Mesothelial cell of epicardium (in vitro differentiated cells): ENCODE measurements around the gene DNAAF1. TPM values are rescaled to one million over a fixed set of nuclear protein-coding genes. Genes with fewer than 3 reads are reported as not detected.

ENCODE experiments used
- DNase-seq, 2 experiments: peaks; one replicate each; pipeline ENCODE4 v3.0.0; 2021; ENCODE audit warnings: low spot score in 2 of 2; ENCODE audit not compliant: unreplicated experiment in 2 of 2
- H3K27ac Mint-ChIP-seq: 2 replicates; pipeline ENCODE4 v1.8.0; 2021; ENCODE audit warnings: mixed read lengths
- H3K27me3 Mint-ChIP-seq: 2 replicates; pipeline ENCODE4 v1.8.0; 2021; ENCODE audit warnings: low read depth, mixed read lengths
- H3K36me3 Mint-ChIP-seq: 2 replicates; pipeline ENCODE4 v1.8.0; 2021; ENCODE audit warnings: mixed read lengths
- H3K4me1 Mint-ChIP-seq: 2 replicates; pipeline ENCODE4 v1.8.0; 2021; ENCODE audit warnings: mixed read lengths
- H3K4me3 Mint-ChIP-seq: 2 replicates; pipeline ENCODE4 v1.8.0; 2021; ENCODE audit warnings: mild to moderate bottlenecking, moderate library complexity, mixed read lengths
- H3K9me3 Mint-ChIP-seq: 2 replicates; pipeline ENCODE4 v1.8.0; 2021; ENCODE audit warnings: mixed read lengths
- CTCF ChIP-seq: fragments of 200-600 bp; sonication (generic); IDR thresholded peaks from one replicate; pipeline ENCODE4 v1.5.0; 2021; ENCODE audit warnings: antibody characterized with exemption; ENCODE audit not compliant: unreplicated experiment
- total RNA-seq: library from RNA; stranded (reverse); gene quantifications from 3 replicates; pipeline ENCODE4 v1.2.1, GENCODE V29; 2021

The DNAAF1 gene
- total RNA-seq, 1 donor from 2014 or later: 0.47 TPM

- H3K27ac Mint-ChIP-seq: no peak overlapping the region
- H3K27me3 Mint-ChIP-seq: no peaks in the 10 kb centered on the region
- peaks cover 3% of the 10 kb centered on the region for H3K36me3 Mint-ChIP-seq
- H3K4me3 Mint-ChIP-seq: no peak overlapping the region
- TF ChIP-seq CTCF: no peak
- no peaks in the 10 kb centered on the region for H3K9me3 Mint-ChIP-seq
- no peaks in the 10 kb centered on the region for H3K4me1 Mint-ChIP-seq
- no peak for DNase-seq
Observed at GRCh38 chr16:84104231-84104630, 40.9 kb upstream of the DNAAF1 start.

GRCh38 chr16:84105301-84105815 is 39.8 kb upstream of the DNAAF1 start:
- Mint-ChIP-seq H3K4me3 (no peak overlapping the region), H3K36me3 (peaks cover 3% of the 10 kb centered on the region), H3K4me1 (no peaks in the 10 kb centered on the region), H3K27ac (no peak overlapping the region), H3K27me3 (no peaks in the 10 kb centered on the region), H3K9me3 (no peaks in the 10 kb centered on the region)
- no peak for DNase-seq
- no peak for TF ChIP-seq CTCF

- Mint-ChIP-seq H3K36me3 (peaks cover 3% of the 10 kb centered on the region), H3K27me3 (no peaks in the 10 kb centered on the region), H3K9me3 (no peaks in the 10 kb centered on the region), H3K4me3 (no peak overlapping the region), H3K27ac (no peak overlapping the region), H3K4me1 (no peaks in the 10 kb centered on the region)
- DNase-seq: no peak
- TF ChIP-seq CTCF: no peak
Observed at GRCh38 chr16:84105948-84106740, 39.0 kb upstream of the DNAAF1 start.

- H3K4me1 Mint-ChIP-seq: no peaks in the 10 kb centered on the region
- H3K4me3 Mint-ChIP-seq: no peak overlapping the region
- no peaks in the 10 kb centered on the region for H3K27me3 Mint-ChIP-seq
- no peak overlapping the region for H3K27ac Mint-ChIP-seq
- peaks cover 3% of the 10 kb centered on the region for H3K36me3 Mint-ChIP-seq
- H3K9me3 Mint-ChIP-seq: no peaks in the 10 kb centered on the region
- DNase-seq: no peak
- no peak for TF ChIP-seq CTCF
Observed at GRCh38 chr16:84107921-84108320, 37.2 kb upstream of the DNAAF1 start.

- Mint-ChIP-seq H3K36me3 (peaks cover 3% of the 10 kb centered on the region), H3K9me3 (no peaks in the 10 kb centered on the region), H3K27ac (no peak overlapping the region), H3K27me3 (no peaks in the 10 kb centered on the region), H3K4me1 (peaks cover 2% of the 10 kb centered on the region), H3K4me3 (no peak overlapping the region)
- no peak for DNase-seq
- TF ChIP-seq CTCF: no peak
Observed at GRCh38 chr16:84109598-84110335, 35.3 kb upstream of the DNAAF1 start.
